LHCN-M2 (cell line): Measurements from ENCODE around the gene ADCY2. TPM values are rescaled to one million over a fixed set of nuclear protein-coding genes. Genes with fewer than 3 reads are reported as not detected.
"Not testable (repeated sequence)": the region's sequence is repeated elsewhere in the genome, so short reads cannot be mapped to it uniquely, and the experiment has no call there.

Experiments
- DNase-seq: peaks from one replicate; pipeline ENCODE4 v3.0.0-alpha.2; 2012; ENCODE audit warnings: low read depth
- total RNA-seq: library from RNA; depleted of rRNA; stranded (reverse); fragments of >200 nt; gene quantifications from 2 replicates; pipeline ENCODE4 v1.2.3, GENCODE V29; 2014

ADCY2 gene
- total RNA-seq, 1 experiment from 2014 or later = not detected

- DNase-seq = no peak
Observed at GRCh38 chr5:7395432-7395946, 449 bp upstream of the ADCY2 start.

DNA sequence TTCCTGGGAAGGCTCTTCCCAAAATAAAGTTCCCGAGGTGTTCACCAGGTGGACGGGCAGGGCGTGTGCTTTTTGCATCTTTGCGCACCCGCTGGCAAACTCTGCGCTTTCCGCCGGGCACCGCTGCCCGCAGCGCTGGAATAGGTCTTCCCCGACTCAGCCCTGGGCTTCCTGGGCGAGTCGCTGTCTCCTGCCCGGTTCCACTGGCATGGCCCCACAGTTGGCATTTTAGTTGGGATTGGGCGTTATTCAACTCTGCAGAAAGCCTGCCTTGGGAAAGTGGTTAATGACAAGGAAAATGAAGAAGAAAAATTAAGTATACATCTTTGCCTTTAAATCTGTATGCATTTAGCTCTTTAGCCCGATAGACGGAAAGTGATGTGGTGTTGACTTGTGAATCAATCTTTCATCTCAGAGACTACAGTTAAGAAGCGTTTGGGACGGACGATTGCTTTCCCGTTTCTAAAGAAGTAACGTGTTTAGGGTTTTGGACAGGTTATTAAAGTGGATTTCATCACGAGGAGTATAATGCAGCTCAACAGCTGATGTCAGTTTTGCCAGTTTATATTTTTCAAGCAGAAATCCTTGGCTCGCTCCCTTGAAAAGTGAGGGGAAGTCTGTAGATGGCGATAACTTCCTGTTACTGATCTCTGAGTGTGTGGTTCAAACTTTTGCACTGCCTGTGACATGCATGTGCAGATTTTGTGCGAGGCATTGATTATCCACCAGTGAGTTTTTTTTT lies 946 bp downstream of the ADCY2 start:
- no peak for DNase-seq

DNA sequence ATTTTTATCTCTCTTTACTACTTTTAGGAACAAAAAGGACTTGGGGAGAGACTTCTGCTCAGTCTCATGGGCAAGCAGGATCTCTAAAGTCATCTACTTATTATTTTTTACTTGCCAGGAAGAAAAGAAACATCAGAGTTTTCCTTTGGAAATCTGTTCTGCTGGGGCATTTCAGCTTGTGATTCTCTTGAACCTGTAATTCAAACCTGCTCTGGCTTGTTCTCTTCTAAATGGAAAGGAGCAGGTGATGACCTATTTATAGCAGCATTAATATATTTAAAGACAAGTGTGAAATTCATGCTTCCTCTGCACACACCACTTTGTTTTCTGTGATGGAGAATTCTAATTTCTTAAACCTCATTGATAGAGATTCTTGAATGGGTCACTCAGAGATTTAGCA lies 2.0 kb downstream of the ADCY2 start:
- no peak for DNase-seq

DNA sequence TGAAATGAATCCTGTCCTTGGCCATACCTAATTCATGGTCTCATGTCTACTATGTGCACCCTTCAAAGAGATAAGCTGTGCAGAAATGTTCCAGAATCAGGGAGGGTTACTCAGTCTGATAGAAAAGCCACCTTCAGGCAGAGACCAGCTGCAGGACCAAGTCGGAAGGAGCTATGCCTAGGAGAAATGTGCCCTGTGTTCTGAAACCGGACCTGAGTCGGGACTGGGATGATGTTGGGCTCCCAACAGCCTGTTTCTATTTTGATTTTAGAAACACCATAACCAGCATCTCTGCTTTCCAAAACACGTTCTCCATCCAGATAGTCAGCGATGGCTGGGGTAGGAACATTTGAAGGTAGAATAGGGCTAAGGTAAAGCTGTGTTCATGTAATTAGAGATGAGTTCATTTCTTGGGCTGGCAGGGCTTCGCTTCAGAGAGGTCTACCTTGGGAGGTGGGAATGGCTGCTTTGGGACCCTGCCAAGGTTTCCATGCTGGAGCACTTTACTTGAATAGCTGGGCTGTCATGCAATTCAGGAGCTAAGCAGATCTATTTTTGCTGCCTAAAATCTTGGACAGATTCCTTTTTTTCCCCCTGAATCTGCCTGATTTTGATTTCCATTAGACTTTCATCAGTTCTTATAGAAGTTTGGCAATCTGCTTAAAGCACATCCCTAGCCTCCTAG lies 2.8 kb downstream of the ADCY2 start:
- DNase-seq = no peak

- DNase-seq = no peak
Observed at GRCh38 chr5:7405277-7405676, 9.3 kb downstream of the ADCY2 start.

GRCh38 chr5:7410936-7411511 lies 15.1 kb downstream of the ADCY2 start:
- no peak for DNase-seq

- DNase-seq = no peak
Observed at GRCh38 chr5:7412409-7412808, 16.5 kb downstream of the ADCY2 start.

DNA sequence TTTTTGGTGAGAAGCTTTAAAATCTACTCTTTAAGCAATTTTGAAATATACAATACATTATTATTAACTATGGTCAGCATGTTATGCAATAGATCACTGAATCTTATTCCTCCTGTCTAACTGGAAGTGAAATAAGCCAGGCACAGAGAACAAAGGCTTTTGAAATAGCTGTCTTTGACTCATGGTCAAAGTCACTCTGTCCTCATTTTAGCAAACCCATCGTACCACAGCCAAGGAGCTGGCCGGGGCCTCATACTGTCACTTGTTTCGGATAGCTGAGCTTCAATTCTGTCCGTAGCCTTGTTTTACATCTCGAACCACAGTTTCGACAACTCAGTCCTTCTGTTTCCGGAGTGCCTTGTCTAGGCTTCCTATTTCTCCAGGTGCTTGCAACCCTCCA lies 19.2 kb downstream of the ADCY2 start:
- no peak for DNase-seq

DNA sequence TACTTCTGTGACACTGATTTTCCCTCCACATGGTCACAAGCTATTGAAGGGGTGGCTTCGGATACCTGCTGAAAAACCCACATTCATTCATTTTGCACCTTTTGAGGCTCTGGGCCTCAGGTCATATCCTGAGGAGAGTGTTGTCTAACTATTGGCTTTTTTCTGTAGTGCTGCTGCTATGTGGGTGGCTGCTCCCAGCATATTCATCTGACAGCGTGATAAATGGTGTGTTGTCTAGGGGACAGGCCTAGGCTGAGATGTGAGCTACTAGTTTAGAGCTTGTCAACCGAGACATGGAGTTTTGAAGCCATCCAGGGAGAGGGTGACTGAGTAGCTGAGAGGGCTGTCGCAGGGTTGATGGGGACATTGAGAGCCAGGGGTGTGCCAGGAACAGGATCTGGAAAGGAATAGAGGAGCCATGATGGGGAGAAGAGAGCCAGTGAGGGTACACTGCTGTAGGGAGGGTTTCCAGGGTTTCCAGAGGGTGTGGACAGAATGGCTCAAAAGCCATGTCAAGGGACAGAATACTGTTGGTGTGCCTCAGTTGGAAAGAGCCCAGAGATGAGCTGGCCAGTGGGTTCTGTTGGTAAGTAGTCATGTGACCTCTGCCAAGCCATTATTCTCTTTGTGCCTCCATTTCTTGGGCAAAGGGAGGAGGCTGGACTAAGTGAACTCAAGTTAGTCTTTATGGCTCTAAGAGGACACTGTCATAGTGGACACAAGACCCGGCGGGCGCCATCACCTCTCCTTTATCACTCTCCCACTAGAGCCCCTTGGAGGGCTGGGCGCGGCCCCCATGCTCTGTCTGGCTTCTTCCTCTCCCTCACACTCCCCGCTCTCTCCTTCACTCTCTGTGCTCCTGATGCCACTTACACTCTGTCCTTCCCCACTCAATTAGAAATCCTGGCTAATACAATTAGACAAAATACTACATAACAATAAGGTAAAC lies 19.9 kb downstream of the ADCY2 start:
- DNase-seq = no peak

GRCh38 chr5:7418276-7418675 lies 22.3 kb downstream of the ADCY2 start:
- no peak for DNase-seq

- no peak for DNase-seq
Observed at GRCh38 chr5:7419367-7419766, 23.4 kb downstream of the ADCY2 start.

GRCh38 chr5:7419846-7420245 lies 23.9 kb downstream of the ADCY2 start:
- no peak for DNase-seq

DNA sequence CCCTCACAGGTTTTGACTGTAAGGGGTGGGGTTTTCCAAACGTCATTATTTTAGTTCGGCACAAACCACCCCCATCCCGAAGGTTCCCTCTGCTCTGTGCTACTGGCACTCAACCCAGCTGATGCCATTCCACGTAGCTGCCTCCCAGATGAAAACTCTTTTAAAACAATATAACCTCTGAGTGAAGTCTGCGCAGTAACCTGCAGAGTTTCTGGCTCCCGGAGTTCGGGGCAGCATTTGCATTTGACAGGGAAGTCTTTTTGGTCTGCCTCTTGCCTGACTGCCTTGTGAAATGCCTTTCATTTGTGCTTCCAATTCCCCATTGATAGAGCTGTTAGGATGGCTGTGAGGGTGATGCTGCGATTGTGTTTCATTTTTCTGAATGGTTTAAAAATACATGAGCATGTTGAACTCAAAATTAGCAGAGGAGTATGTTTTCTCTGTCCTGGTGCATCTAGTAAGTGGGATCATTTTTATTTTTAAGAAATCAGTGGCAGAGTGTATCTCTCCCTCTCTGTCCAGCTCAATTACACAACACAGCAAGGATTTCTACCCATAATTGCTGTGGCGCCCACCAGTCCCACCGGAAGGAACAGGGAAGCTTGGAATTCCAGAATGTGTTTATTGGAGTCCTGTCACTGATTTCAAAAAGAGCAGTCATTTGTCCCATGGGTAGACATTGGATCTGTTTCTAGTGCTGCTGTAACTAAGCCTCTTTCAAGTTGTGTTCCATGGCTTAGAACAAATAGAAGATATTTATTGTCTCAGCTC lies 24.8 kb downstream of the ADCY2 start:
- no peak for DNase-seq

DNA sequence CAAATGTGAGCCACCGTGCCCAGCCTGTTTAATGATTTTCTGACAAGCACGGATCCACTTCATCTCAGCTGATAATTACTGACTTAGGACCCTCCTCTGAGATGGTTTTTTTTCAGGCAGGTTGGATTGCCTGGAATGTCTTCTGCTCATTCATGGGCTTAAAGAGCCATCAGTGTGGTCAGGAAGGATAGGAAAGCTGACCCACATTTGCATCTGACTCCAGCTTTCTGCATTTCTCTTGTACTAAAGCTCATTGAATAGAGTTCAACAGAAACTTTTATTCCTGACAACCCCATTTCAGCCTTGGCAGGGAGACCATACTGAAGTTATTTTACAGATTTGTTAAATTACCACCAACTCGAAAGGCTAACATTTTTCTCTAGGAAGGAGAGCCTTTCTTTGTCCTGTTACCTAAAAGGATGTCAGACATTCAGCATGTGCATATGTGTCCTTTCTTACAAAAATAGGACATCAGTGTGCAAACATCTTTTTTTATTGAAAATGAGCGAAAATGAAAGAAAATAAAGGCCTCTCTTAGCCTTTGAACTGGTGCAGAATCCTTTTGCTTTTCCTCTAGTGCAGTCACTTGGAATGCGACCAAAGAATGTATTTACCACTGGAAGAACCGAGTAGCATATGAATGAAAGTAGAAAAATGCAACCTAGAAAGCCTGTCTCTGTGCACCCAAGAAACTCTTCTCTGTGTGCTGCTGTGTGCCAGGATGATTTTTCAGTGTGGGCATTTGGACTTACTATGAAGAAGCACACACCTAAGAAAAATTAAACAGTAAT lies 26.6 kb downstream of the ADCY2 start:
- DNase-seq = no peak

DNA sequence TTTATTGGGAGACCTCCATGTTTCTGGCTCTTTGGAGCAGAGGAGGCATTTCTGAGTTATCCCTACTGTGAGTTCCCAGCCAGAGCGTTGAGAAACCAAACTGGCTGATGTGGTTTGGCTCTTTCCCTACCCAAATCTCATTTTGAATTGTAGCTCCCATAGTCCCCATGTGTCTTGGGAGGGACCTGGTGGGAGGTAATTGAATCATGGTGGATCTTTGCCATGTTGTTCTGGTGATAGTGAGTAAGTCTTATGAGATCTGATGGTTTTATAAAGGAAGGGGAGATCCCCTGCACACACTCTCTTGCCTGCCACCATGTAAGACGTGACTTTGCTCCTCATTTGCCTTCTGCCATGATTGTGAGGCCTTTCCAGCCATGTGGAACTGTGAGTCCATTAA lies 27.3 kb downstream of the ADCY2 start:
- not testable (repeated sequence) for DNase-seq

- DNase-seq = no peak
Observed at GRCh38 chr5:7425830-7426229, 29.9 kb downstream of the ADCY2 start.

DNA sequence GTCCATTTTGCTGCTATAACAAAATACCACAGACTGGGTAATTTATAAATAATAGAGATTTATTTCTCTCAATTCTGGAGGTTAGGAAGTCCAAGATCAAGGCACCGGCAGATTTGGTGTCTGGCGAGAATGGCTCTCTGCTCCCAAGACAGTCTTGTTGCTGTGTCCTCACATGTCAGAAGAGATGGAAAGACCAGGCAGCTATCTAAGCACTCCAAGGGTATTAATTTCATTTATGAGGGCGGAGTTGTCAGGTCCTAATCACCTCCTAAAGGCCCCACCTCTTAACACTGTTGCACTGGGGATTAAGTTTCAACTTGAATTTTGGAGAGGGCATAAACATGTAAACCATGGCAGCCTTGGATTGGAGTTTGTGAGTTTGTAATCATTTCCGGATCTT lies 30.3 kb downstream of the ADCY2 start:
- no peak for DNase-seq

- DNase-seq = no peak
Observed at GRCh38 chr5:7434914-7435313, 39.0 kb downstream of the ADCY2 start.

DNA sequence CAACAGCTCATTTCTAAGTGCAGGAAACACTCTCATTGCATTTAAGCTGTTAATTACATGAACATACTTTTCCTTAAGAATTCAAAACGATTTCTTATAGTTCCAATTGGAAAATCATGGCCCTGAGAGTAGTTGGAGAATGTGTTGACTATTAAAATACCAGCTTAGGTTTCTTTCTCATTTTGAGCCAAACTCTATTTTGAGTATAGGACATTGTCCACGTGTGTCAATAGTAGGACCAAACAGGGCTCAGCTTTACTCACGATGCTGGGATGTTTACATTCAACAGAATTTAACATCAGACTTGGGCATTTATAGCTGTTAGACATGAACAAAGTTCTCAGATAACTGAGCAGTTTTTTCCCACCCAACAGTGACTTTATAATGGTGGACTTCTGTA lies 39.6 kb downstream of the ADCY2 start:
- DNase-seq = no peak

DNA sequence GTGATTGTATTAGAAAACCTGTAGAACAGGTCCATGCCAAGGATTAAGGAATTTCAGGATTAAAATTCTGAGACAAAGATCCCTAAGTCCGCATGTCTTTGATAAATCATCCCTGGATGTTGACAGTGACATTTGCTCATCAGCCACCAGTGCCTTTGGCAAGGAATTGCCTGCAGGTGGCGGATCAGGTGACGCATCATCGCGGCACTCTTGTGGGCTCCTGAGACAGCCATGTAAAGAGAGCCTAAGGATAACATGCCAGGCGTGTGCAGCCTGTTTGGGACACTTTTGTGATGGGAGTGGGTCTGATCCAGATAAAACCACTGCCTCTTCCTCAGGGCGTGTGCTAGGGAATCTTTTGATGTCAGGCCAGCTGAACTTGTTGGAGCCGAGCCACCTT lies 40.6 kb downstream of the ADCY2 start:
- no peak for DNase-seq
